Endodermal cell (in vitro differentiated cells): Measurements from ENCODE around the gene OPALIN. TPM values are rescaled to one million over a fixed set of nuclear protein-coding genes. Genes with fewer than 3 reads are reported as not detected.

Experiments
- DNase-seq: peaks from one replicate; pipeline ENCODE4 v3.0.0-alpha.2; 2017
- H3K27ac ChIP-seq: 2 replicates; pipeline ENCODE4 v1.5.1; 2013; ENCODE audit warnings: mild to moderate bottlenecking, low read depth, low read length, moderate library complexity
- H3K27me3 ChIP-seq: 2 replicates; pipeline ENCODE4 v1.6.1; 2013; ENCODE audit warnings: mild to moderate bottlenecking, low read length, moderate library complexity; ENCODE audit not compliant: insufficient read depth, control insufficient read depth, poor library complexity, severe bottlenecking
- H3K36me3 ChIP-seq: 2 replicates; pipeline ENCODE4 v1.7.0; 2013; ENCODE audit warnings: mild to moderate bottlenecking, low read length, moderate library complexity; ENCODE audit not compliant: control insufficient read depth, insufficient read depth
- H3K4me1 ChIP-seq: one replicate; pipeline ENCODE4 v1.7.0; 2013; ENCODE audit warnings: low read length; ENCODE audit not compliant: control insufficient read depth, insufficient read depth
- H3K4me3 ChIP-seq: 2 replicates; pipeline ENCODE4 v1.5.1; 2013; ENCODE audit warnings: mild to moderate bottlenecking, low read length, moderate library complexity
- H3K9ac ChIP-seq: 2 replicates; pipeline ENCODE4 v1.6.1; 2013; ENCODE audit warnings: mild to moderate bottlenecking, low read length, moderate library complexity; ENCODE audit not compliant: poor library complexity, severe bottlenecking; ENCODE audit errors: extremely low read depth
- H3K9me3 ChIP-seq: 2 replicates; pipeline ENCODE4 v1.6.1; 2013; ENCODE audit warnings: mild to moderate bottlenecking, low read length, moderate library complexity; ENCODE audit not compliant: control insufficient read depth
- H3K27ac Mint-ChIP-seq: 2 replicates; pipeline ENCODE4 v1.8.0; 2020; ENCODE audit warnings: mixed read lengths
- H3K27me3 Mint-ChIP-seq: 2 replicates; pipeline ENCODE4 v1.8.0; 2021; ENCODE audit warnings: mild to moderate bottlenecking, mixed read lengths; ENCODE audit not compliant: insufficient read depth
- H3K36me3 Mint-ChIP-seq: 2 replicates; pipeline ENCODE4 v1.8.0; 2020; ENCODE audit warnings: low read depth, mixed read lengths
- H3K4me1 Mint-ChIP-seq: 2 replicates; pipeline ENCODE4 v1.8.0; 2020; ENCODE audit warnings: mixed read lengths
- H3K4me3 Mint-ChIP-seq: 2 replicates; pipeline ENCODE4 v1.8.0; 2020; ENCODE audit warnings: mild to moderate bottlenecking, moderate library complexity, mixed read lengths
- H3K9me3 Mint-ChIP-seq: 2 replicates; pipeline ENCODE4 v1.8.0; 2020; ENCODE audit warnings: mild to moderate bottlenecking, mixed read lengths
- WGBS, 2 experiments: methylation state at CpG; one replicate each; pipeline versions ENCODE4 v1.1.5 to v1.1.7; 2013; ENCODE audit warnings: missing lambda C conversion rate in 2 of 2, mixed read lengths in 1 of 2; ENCODE audit not compliant: insufficient coverage in 1 of 2, insufficient read length in 1 of 2; 5-methylcytosine and 5-hydroxymethylcytosine counted together
- total RNA-seq, 2 donors: library from RNA; stranded (reverse); fragmentation: NEBNext Ultra II Directional in 1 of 2; extraction: Animal tissue kit (Norgen Biotek cat#: 25700) in 1 of 2; gene quantifications; 2 replicates in 1 of 2; 3 replicates in 1 of 2; pipeline ENCODE4 v1.2.1, GENCODE V29; 2021
- TF ChIP-seq, protein P1 (sequence below): fragments of 200-600 bp; sonication (generic); conservative IDR thresholded peaks from 2 replicates; pipeline ENCODE4 v1.5.0; 2021; ENCODE audit warnings: antibody characterized with exemption, mild to moderate bottlenecking

OPALIN gene
- total RNA-seq, 2 donors from 2014 or later: not detected

DNA sequence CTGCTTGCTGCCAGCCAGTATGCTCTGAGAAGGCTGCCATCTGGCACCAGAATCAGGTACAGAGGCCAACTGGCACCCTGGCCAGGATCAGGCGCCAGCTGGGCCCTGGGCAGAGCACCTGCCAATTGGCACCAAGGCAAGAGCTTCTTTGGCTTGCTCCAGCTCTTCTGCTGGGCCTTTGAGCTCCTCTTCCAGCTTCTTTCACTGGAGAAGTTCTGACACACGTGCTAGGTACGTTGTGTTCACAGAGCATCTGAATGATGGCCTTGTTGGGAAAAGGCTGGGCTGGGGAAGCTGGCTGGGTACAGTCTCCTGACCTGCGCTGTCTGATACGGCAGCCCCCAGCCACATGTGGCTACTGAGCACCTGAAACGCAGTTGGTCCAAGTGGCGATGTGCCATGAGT, 31.7 kb upstream of the OPALIN start:
- whole genome bisulfite sequencing, 2 experiments: 90 to 100% methylated on average over 5 to 7 of the region's 7 CpGs
- H3K9ac ChIP-seq: no peak overlapping the region
- no peaks in the 10 kb centered on the region for H3K9me3 Mint-ChIP-seq
- H3K36me3 ChIP-seq: no peaks in the 10 kb centered on the region
- no peak overlapping the region for H3K27ac ChIP-seq
- H3K27me3 Mint-ChIP-seq: peaks cover 2% of the 10 kb centered on the region
- no peak for DNase-seq
- H3K4me1 Mint-ChIP-seq: no peaks in the 10 kb centered on the region
- H3K4me3 ChIP-seq: no peak overlapping the region
- TF ChIP-seq, protein P1, sequence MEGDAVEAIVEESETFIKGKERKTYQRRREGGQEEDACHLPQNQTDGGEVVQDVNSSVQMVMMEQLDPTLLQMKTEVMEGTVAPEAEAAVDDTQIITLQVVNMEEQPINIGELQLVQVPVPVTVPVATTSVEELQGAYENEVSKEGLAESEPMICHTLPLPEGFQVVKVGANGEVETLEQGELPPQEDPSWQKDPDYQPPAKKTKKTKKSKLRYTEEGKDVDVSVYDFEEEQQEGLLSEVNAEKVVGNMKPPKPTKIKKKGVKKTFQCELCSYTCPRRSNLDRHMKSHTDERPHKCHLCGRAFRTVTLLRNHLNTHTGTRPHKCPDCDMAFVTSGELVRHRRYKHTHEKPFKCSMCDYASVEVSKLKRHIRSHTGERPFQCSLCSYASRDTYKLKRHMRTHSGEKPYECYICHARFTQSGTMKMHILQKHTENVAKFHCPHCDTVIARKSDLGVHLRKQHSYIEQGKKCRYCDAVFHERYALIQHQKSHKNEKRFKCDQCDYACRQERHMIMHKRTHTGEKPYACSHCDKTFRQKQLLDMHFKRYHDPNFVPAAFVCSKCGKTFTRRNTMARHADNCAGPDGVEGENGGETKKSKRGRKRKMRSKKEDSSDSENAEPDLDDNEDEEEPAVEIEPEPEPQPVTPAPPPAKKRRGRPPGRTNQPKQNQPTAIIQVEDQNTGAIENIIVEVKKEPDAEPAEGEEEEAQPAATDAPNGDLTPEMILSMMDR: no peak
- H3K4me1 ChIP-seq: no peaks in the 10 kb centered on the region
- H3K36me3 Mint-ChIP-seq: no peaks in the 10 kb centered on the region
- no peak overlapping the region for H3K27ac Mint-ChIP-seq
- H3K4me3 Mint-ChIP-seq: no peak overlapping the region
- H3K27me3 ChIP-seq: peaks cover 4% of the 10 kb centered on the region
- no peaks in the 10 kb centered on the region for H3K9me3 ChIP-seq

DNA sequence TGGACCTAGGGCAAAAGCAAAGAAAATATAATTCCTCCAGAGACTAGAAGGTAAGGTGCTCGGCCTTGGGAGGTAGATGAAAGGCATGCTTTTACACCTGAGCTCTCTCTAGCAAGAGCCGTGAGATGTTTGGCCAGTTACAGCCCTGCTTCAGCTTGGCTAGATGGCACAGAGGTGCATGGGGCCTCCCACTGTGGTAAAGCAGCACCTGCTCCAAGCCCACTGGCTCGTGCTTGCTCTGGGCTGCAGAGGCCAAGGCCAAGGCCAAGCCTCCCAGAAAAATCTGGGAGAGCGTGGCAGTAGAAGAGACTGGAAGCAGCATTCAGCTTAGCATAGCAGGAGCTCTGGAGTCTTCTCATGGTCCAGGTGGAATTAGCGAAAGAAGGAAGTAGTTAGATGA, 31.0 kb upstream of the OPALIN start:
- H3K27me3 Mint-ChIP-seq: peaks cover 2% of the 10 kb centered on the region
- TF ChIP-seq, protein P1: no peak
- H3K9me3 ChIP-seq: no peaks in the 10 kb centered on the region
- no peak overlapping the region for H3K27ac Mint-ChIP-seq
- WGBS, 2 experiments: 88 to 92% methylated on average over 4 to 5 of the region's 5 CpGs
- no peaks in the 10 kb centered on the region for H3K36me3 Mint-ChIP-seq
- peaks cover 4% of the 10 kb centered on the region for H3K27me3 ChIP-seq
- DNase-seq: no peak
- H3K4me1 Mint-ChIP-seq: no peaks in the 10 kb centered on the region
- H3K9me3 Mint-ChIP-seq: no peaks in the 10 kb centered on the region
- H3K36me3 ChIP-seq: no peaks in the 10 kb centered on the region
- H3K27ac ChIP-seq: no peak overlapping the region
- no peak overlapping the region for H3K9ac ChIP-seq
- no peaks in the 10 kb centered on the region for H3K4me1 ChIP-seq
- H3K4me3 ChIP-seq: no peak overlapping the region
- no peak overlapping the region for H3K4me3 Mint-ChIP-seq

DNA sequence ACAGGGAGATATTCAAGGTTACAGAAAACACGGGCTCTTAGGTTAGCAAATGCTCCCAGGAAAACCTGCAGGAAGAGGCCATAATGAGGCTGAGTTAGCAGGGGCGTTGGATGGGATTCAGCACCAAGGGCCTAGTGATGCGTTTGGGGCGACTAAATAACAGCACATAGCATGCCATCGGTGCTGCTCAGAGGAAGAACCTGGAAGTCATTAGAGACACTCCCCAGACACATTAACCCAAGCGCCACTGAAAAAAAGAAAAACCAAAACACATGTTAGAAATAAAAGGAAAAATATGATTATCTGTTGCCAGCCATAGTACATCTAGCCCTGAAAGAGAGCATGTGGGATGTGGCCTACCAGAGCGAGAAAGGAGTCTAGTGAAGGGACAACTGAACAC, 28.8 kb upstream of the OPALIN start:
- Histone ChIP-seq H3K9ac (no peak overlapping the region), H3K27me3 (peaks cover 4% of the 10 kb centered on the region), H3K4me3 (no peak overlapping the region), H3K4me1 (no peaks in the 10 kb centered on the region), H3K36me3 (no peaks in the 10 kb centered on the region), H3K9me3 (no peaks in the 10 kb centered on the region), H3K27ac (no peak overlapping the region)
- no peak overlapping the region for H3K27ac Mint-ChIP-seq
- TF ChIP-seq, protein P1: no peak
- peaks cover 2% of the 10 kb centered on the region for H3K27me3 Mint-ChIP-seq
- DNase-seq: no peak
- 89 to 98% methylated on average over 5 to 6 of the region's 7 CpGs for WGBS, 2 experiments
- H3K36me3 Mint-ChIP-seq: no peaks in the 10 kb centered on the region
- no peaks in the 10 kb centered on the region for H3K9me3 Mint-ChIP-seq
- no peaks in the 10 kb centered on the region for H3K4me1 Mint-ChIP-seq
- no peak overlapping the region for H3K4me3 Mint-ChIP-seq
